Measurements from ENCODE around the gene FTCDNL1.
A peak's percentile ranks its signal among the peaks of the same experiment; 100 is the strongest.

FTCDNL1 gene

DNA sequence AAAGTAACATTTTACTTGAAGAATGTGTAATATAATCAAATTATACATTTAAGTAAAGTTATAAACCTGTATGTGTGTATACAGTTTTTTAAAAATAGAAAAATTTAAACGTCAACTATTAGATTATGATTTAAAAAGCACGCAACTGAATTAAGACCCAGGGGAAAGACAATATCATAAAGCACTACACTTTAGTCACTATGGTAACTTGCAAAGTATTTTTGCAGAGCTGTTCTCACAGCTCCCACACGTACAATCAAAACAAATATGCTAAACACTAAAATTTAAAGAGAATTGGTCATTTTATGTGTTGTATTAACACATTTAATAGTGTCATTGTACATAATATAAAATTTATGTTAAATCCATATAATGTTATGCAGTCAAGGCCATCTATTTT lies 59.7 kb downstream of the FTCDNL1 start:
- DNase-seq (ENCODE audit: low read depth, low spot score) = no peak

DNA sequence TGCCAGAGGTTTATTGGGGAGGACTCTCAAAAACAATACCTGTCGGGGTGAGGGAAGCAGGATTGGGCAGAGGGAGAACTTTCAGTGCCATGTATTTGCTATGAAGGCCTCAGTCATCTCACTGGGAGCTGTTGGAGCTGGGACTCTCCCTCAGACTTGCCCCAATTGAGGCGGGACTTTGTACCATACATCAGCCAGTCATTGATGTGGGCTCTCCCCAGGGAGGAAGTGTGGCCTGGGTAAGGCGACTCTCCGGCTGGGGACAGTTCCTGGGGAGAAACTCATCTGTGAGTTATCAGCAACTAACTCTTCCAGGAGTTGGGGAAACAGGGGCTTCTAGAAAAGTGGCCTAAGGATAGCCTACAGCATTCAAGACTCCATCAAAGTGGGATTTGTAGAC lies 66.5 kb downstream of the FTCDNL1 start:
- DNase-seq (ENCODE audit: low read depth, low spot score) = no peak

DNA sequence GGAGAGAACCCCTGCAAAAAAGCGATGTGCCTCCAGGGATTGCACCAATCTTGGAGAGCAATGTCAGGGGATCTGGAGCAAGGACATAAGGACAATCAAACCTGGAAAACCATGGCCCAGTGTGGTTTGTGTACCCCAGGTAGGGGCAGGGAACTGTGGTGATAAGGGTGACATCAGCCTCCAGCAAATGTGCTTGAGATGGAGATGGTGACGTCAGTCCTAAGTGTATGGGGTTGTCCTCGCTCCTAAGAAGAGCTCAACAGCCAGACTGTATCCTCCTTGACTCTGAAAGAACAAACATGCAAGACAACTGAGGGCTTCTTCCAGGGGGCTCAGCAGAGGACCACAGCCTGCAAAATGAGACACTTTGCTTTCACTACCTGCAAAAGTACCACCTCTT lies 71.4 kb downstream of the FTCDNL1 start:
- DNase-seq (ENCODE audit: low read depth, low spot score) = no peak

DNA sequence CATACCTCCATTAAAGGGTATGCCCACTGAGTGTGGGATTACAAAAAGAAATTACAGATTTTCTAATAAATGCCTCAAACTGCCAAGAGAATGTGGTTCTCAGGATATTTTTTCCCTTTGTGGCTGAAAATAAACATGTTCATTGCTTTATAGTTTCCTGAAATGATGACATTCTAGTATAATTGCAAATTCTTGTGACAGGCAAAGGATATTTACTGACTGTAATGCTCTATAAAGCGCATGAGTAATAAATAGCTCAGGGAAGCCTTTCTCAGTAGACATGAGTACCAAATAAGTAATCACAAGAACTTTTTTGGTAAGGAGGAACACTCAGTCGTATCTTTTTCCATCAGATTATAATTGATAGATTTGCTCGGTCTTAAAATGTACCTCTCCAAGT lies 72.3 kb downstream of the FTCDNL1 start:
- DNase-seq (ENCODE audit: low read depth, low spot score) = no peak

- no peak for DNase-seq (ENCODE audit: low read depth, low spot score)
Observed at GRCh38 chr2:199777916-199778315, 73.1 kb downstream of the FTCDNL1 start.

- no peak for DNase-seq (ENCODE audit: low read depth, low spot score)
Observed at GRCh38 chr2:199777315-199777714, 73.7 kb downstream of the FTCDNL1 start.

- DNase-seq (ENCODE audit: low read depth, low spot score) = no peak
Observed at GRCh38 chr2:199775267-199775666, 75.7 kb downstream of the FTCDNL1 start.

- DNase-seq (ENCODE audit: low read depth, low spot score) = no peak
Observed at GRCh38 chr2:199772035-199772976, 78.7 kb downstream of the FTCDNL1 start.

DNA sequence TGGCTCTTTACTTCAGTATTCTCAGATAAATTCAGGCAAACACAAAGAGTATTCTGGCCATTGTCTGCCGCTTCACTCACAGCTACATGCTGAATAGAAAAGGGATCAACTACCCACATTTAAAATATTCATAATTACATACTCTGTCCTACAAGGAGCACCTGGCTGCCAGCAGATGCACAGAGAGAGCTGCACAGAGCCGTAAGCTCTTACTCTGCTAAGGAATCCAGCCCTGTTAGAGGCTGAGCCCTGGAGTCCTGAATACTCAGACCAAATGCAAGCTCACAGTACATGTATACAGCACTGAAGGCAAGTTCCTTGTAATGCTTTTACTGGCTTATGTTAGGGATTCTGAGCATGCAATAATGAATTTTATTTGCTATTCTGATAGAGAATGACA lies 80.3 kb downstream of the FTCDNL1 start:
- DNase-seq (ENCODE audit: low read depth, low spot score) = no peak

- no peak for DNase-seq (ENCODE audit: low read depth, low spot score)
Observed at GRCh38 chr2:199765646-199766045, 85.3 kb downstream of the FTCDNL1 start.

GRCh38 chr2:199764273-199764800 lies 86.7 kb downstream of the FTCDNL1 start:
- DNase-seq (ENCODE audit: low read depth, low spot score) = no peak

DNA sequence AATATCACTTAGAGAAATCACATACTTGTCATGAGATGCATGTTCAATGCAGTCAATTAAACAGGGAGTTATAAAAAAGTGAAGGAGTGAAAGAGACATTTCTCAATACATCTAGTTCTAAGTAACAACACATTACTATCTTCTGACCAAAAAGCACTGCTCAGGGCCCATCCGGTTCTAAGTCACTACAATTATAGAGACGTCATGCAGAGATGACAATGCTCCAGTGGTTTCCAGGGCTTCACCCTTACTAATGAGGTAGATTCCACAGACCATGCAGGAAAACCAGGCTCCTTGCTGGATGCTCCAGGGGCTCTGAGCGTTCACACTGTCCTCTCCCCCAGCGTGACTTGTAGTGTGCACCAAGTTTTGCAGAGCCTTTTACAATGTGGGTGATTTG lies 88.0 kb downstream of the FTCDNL1 start:
- DNase-seq (ENCODE audit: low read depth, low spot score) = no peak

- DNase-seq (ENCODE audit: low read depth, low spot score) = no peak
Observed at GRCh38 chr2:199760574-199760973, 90.4 kb downstream of the FTCDNL1 start.

- peak; percentile 65 for DNase-seq (ENCODE audit: low read depth, low spot score)
Observed at GRCh38 chr2:199757233-199757870, 93.6 kb downstream of the FTCDNL1 start.

GRCh38 chr2:199756743-199757142 lies 94.2 kb downstream of the FTCDNL1 start:
- DNase-seq (ENCODE audit: low read depth, low spot score) = no peak

DNA sequence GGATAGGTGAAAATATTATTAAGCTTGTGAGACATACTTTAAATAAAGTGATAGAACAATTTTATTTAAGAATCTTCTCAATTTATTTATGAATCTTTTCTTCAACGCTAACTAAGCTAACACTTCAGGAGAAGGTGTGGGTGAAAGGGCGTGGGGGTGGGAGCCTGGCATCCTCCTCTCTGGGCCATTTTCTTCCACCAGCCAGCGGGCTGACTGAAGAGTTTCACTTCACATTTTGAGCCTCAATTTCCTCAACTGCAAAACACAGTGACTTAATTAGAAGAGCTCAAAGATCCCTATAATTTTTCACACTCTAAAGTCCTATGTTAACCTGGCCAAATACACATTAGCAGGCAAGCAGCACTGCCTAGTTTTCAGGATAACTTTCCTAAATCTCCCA lies 94.8 kb downstream of the FTCDNL1 start:
- no peak for DNase-seq (ENCODE audit: low read depth, low spot score)

GRCh38 chr2:199754766-199755165 lies 96.2 kb downstream of the FTCDNL1 start:
- DNase-seq (ENCODE audit: low read depth, low spot score) = no peak

DNA sequence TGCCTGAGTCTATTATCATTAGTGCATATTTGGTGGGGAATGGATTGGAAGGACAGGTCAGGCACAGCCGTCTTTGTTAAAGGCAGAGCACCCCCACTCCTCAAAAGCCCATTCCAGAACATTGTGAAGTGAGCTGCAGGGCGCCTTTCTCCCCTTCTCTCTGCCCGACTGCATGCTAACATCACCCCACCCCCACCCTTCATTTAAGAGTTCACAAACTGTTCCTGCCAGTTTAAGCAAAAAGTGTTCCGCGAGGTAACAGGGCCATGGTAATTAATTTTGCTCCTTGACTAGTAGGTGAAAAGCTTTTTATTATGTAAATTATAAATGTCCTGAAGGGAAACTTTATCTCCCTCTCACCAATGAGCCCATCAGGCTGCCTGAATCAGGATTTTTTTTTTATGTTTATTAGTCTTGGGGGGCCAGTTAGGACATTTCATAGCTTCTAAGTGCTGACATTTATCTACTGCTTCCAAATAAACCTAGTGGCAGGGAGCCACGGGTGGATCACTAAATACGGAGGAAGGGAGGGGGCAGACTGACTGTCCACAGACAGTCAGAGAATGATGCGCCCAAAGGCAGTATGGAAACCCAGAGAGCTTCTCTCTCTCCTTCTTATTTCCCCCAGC lies 99.4 kb downstream of the FTCDNL1 start:
- DNase-seq (ENCODE audit: low read depth, low spot score) = no peak

DNA sequence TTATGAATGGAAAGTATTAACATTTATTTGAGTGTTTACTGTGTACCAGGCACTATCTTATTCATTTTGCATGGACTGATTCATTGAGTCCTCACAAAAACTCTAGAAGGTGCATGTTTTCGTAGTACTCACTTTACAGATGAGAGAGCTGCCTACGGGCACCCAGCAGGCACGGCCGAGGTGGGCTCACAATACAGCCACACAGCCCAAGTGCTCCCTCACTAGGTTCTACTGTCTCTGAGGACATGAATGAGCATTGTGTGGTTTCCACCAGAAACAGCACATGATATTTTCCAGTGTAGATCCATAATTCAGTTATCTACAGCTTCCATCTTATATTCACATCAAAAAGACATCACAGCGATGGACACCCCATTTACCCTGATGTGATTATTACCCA lies 101.4 kb downstream of the FTCDNL1 start:
- no peak for DNase-seq (ENCODE audit: low read depth, low spot score)

GRCh38 chr2:199744724-199745123 lies 106.3 kb downstream of the FTCDNL1 start:
- DNase-seq (ENCODE audit: low read depth, low spot score) = no peak

GRCh38 chr2:199744260-199744659 lies 106.7 kb downstream of the FTCDNL1 start:
- no peak for DNase-seq (ENCODE audit: low read depth, low spot score)

DNA sequence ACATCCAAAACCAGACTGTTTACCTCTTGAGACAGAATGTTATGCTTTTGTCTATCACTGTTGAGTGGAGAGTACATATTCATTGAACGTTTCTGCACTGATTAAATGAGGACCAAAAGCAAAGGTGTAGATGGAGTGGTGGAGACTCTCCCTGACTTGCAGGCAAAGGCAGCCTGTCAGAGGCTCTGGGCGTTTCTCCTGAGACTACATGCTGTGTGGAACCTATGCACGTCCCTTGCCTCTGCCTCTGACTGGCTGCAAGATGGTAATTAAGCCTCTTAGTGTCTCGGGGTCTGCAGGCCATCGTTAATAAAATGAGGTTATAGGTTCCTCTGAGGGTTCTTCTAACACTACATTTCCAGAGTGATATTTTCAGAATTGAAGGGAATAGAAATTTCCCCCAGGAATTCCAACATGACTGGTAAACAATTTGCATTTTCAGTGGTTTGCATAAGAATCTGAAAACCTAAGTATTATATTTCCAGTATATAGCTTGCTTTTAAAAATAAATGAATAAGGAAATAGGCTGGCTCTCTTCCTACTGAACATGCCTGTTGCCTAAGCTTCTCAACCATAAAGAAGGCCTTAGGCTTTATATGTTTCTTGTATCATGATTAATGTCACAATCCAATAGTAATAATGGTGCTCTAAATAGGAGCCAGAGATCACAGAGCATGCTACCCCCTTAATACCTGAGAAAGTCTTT lies 107.4 kb downstream of the FTCDNL1 start:
- no peak for DNase-seq (ENCODE audit: low read depth, low spot score)

Data from astrocyte of the hippocampus (primary cell).